HepG2 (cell line): Measurements from ENCODE around the gene FBXL13. TPM values are rescaled to one million over a fixed set of nuclear protein-coding genes. Genes with fewer than 3 reads are reported as not detected.

Experiments used
- ATAC-seq: fragments of 200-7000 bp; cut with Tn5 transposase; 3 replicates; pipeline ENCODE4 v1.9.1; 2020; ENCODE audit warnings: mild to moderate bottlenecking, moderate library complexity
- BruUV-seq: library from RNA; stranded (reverse); fragments of 400-500 nt; replicated peaks from 2 replicates; lab custom pipeline; 2021; lab: Mats Ljungman, UMichigan
- CTCF ChIA-PET: fragments of 300-600 bp; formaldehyde crosslinking; extraction: SDS; loops from one replicate; lab custom pipeline; 2021; ENCODE audit warnings: low total read pairs, inconsistent platforms, low intra/inter-chr PET ratio; lab: Yijun Ruan, JAX
- POLR2A ChIA-PET: fragments of 350-600 bp; sonication (Branson Sonifier 250); formaldehyde crosslinking; loops from one replicate; lab custom pipeline; 2020; ENCODE audit warnings: antibody characterized with exemption, inconsistent platforms; lab: Yijun Ruan, JAX
- DNase-seq: peaks from one replicate; pipeline ENCODE4 v3.0.0-alpha.2; 2015; ENCODE audit warnings: low spot score
- FAIRE-seq: peaks from 3 replicates; lab custom pipeline; 2011; peaks lifted over from hg19 to GRCh38; lab: Jason Lieb, UNC
- H2AFZ ChIP-seq: one replicate; pipeline ENCODE4 v1.6.1; 2011; ENCODE audit warnings: low read length, inconsistent platforms
- H3K27ac ChIP-seq: fragments of 300-600 bp; 3 replicates; pipeline ENCODE4 v1.8.0; 2011; ENCODE audit warnings: mixed run types, mild to moderate bottlenecking, mixed read lengths, low read length, inconsistent platforms; ENCODE audit not compliant: insufficient read depth; ENCODE audit errors: extremely low read length
- H3K27me3 ChIP-seq, 2 experiments: fragments of 200-600 bp in 1 of 2; 2 replicates in 1 of 2; 3 replicates in 1 of 2; pipeline versions ENCODE4 v1.6.0 to v1.8.0; 2011; ENCODE audit warnings: low read length in 2 of 2, mild to moderate bottlenecking in 2 of 2, moderate library complexity in 2 of 2, inconsistent platforms in 1 of 2; ENCODE audit not compliant: insufficient read depth in 2 of 2, control insufficient read depth in 1 of 2
- H3K36me3 ChIP-seq, 2 experiments: fragments of 200-600 bp in 1 of 2; replicated peaks in 1 of 2; 2 replicates in 1 of 2; 3 replicates in 1 of 2; pipeline versions ENCODE4 v1.5.1 to v1.8.0; 2011; ENCODE audit warnings: low read length in 2 of 2, inconsistent platforms in 1 of 2; ENCODE audit not compliant: insufficient read depth in 2 of 2, control insufficient read depth in 1 of 2
- H3K4me1 ChIP-seq: 2 replicates; pipeline ENCODE4 v1.5.1; 2012; ENCODE audit warnings: low read length, inconsistent platforms; ENCODE audit not compliant: insufficient read depth
- H3K4me2 ChIP-seq: 2 replicates; pipeline ENCODE4 v1.6.0; 2011; ENCODE audit warnings: low read depth, low read length, inconsistent platforms
- H3K4me3 ChIP-seq, 3 experiments: fragments of 200-600 bp in 1 of 3; sonication (generic), shearing (Covaris generic) in 1 of 3; replicated peaks in 1 of 3; 2 replicates each; pipeline ENCODE4 v1.5.1; 2011 to 2016; ENCODE audit warnings: low read length in 3 of 3, inconsistent platforms in 2 of 3, low read depth in 2 of 3, mild to moderate bottlenecking in 2 of 3, control low read depth in 1 of 3, mixed read lengths in 1 of 3; ENCODE audit not compliant: insufficient read depth in 1 of 3
- H3K79me2 ChIP-seq: one replicate; pipeline ENCODE4 v1.6.1; 2011; ENCODE audit warnings: low read length, inconsistent platforms; ENCODE audit not compliant: insufficient read depth
- H3K9ac ChIP-seq: 2 replicates; pipeline ENCODE4 v1.6.0; 2011; ENCODE audit warnings: mild to moderate bottlenecking, low read depth, low read length, inconsistent platforms; ENCODE audit not compliant: insufficient read depth
- H3K9me3 ChIP-seq: 2 replicates; pipeline ENCODE4 v1.5.1; 2012; ENCODE audit warnings: mild to moderate bottlenecking, low read length
- H4K20me1 ChIP-seq: 2 replicates; pipeline ENCODE4 v1.6.0; 2011; ENCODE audit warnings: inconsistent platforms, mild to moderate bottlenecking, low read length, moderate library complexity; ENCODE audit not compliant: insufficient read depth
- CCDC6 ChIP-seq: sonication (generic); formaldehyde crosslinking; IDR thresholded peaks from 2 replicates; pipeline ENCODE4 v1.8.1; 2022; ENCODE audit warnings: mild to moderate bottlenecking, missing genetic modification reagents, moderate library complexity
- CHD2 ChIP-seq: IDR thresholded peaks from 2 replicates; pipeline ENCODE4 v1.6.1; 2011; ENCODE audit warnings: low read depth, low read length, improper control_type of control experiment
- GATAD2A ChIP-seq: IDR thresholded peaks from 2 replicates; pipeline ENCODE4 v1.6.1; 2016
- HMGA1 ChIP-seq: sonication (generic); formaldehyde crosslinking; conservative IDR thresholded peaks from 2 replicates; pipeline ENCODE4 v1.4.0; 2020; ENCODE audit warnings: missing genetic modification reagents
- MAZ ChIP-seq, 2 experiments: sonication (generic) in 1 of 2; formaldehyde crosslinking in 1 of 2; IDR thresholded peaks; 2 replicates each; pipeline versions ENCODE4 v1.5.0 to v1.6.1; 2012 to 2020; ENCODE audit warnings: low read depth in 2 of 2, mild to moderate bottlenecking in 2 of 2, borderline replicate concordance in 1 of 2, improper control_type of control experiment in 1 of 2, low read length in 1 of 2, missing genetic modification reagents in 1 of 2, moderate library complexity in 1 of 2
- MEF2D ChIP-seq: sonication (generic); formaldehyde crosslinking; IDR thresholded peaks from 2 replicates; pipeline ENCODE4 v1.5.1; 2020; ENCODE audit warnings: mild to moderate bottlenecking, missing genetic modification reagents
- RFX3 ChIP-seq: IDR thresholded peaks from 2 replicates; pipeline ENCODE4 v1.6.1; 2016; ENCODE audit warnings: missing biosample characterization, missing genetic modification reagents
- RFXANK ChIP-seq: IDR thresholded peaks from 2 replicates; pipeline ENCODE4 v1.6.1; 2016
- SOX6 ChIP-seq, 2 experiments: fragments of 450-650 bp in 1 of 2; sonication (generic) in 1 of 2; formaldehyde crosslinking in 1 of 2; IDR thresholded peaks; 2 replicates each; pipeline versions ENCODE4 v1.4.0 to v1.6.1; 2017 to 2020; ENCODE audit warnings: antibody characterized with exemption in 1 of 2, mild to moderate bottlenecking in 1 of 2, missing genetic modification reagents in 1 of 2
- TSC22D2 ChIP-seq: sonication (generic); formaldehyde crosslinking; IDR thresholded peaks from 2 replicates; pipeline ENCODE4 v1.5.1; 2020; ENCODE audit warnings: missing genetic modification reagents, mild to moderate bottlenecking, borderline replicate concordance
- ZFP82 ChIP-seq: sonication (generic); formaldehyde crosslinking; IDR thresholded peaks from 2 replicates; pipeline ENCODE4 v1.5.1; 2020; ENCODE audit warnings: mild to moderate bottlenecking, missing genetic modification reagents, borderline replicate concordance
- ZNF160 ChIP-seq: sonication (generic); formaldehyde crosslinking; IDR thresholded peaks from 2 replicates; pipeline ENCODE4 v1.8.0; 2022; ENCODE audit warnings: mild to moderate bottlenecking, inconsistent platforms, missing genetic modification reagents
- WGBS: methylation state at CpG from one replicate; pipeline ENCODE4 v1.1.6; 2017; ENCODE audit warnings: low lambda C conversion rate; 5-methylcytosine and 5-hydroxymethylcytosine counted together
- in situ Hi-C: cut with HindIII; loops from 2 replicates; pipeline ENCODE4 v1.10.0; 2017; ENCODE audit warnings: low pct_unique_long_range_greater_than_20kb; ENCODE audit not compliant: extremely low pct_ligation_motif_present
- intact Hi-C: fragments of 100-400 bp; cut with micrococcal nuclease; formaldehyde crosslinking; loops from one replicate; pipeline ENCODE4 v1.10.0; 2022; ENCODE audit not compliant: unreplicated experiment
- polyA plus RNA-seq, 8 experiments: library from polyadenylated mRNA; depleted of rRNA in 3 of 8; stranded (reverse) in 7 of 8; unstranded in 1 of 8; fragments of >200 nt; fragmentation: Illumina TruSeq in 4 of 8; extraction: Trizol in 4 of 8; gene quantifications; 2 replicates each; pipeline versions ENCODE4 v1.2.1 to v1.2.3, GENCODE V29; 2011 to 2016; ENCODE audit warnings: low read depth in 4 of 8, missing spikeins in 1 of 8, mixed read lengths in 1 of 8; ENCODE audit not compliant: insufficient read depth in 1 of 8
- total RNA-seq, 5 experiments: library from RNA; depleted of rRNA; stranded (reverse); fragments of >200 nt; fragmentation: Illumina TruSeq; extraction: Trizol; gene quantifications; 2 replicates each; pipeline ENCODE4 v1.2.3, GENCODE V29; 2016; ENCODE audit warnings: low read depth in 1 of 5
- TF ChIP-seq, protein P1 (sequence below): sonication (generic); formaldehyde crosslinking; IDR thresholded peaks from 2 replicates; pipeline ENCODE4 v1.4.0; 2020; ENCODE audit warnings: low read depth, mild to moderate bottlenecking, missing genetic modification reagents
- TF ChIP-seq, protein P2 (sequence below): IDR thresholded peaks from 2 replicates; pipeline ENCODE4 v1.4.0; 2020; ENCODE audit warnings: mild to moderate bottlenecking, missing genetic modification reagents

The FBXL13 gene
- total and polyA plus RNA-seq, 2 of the 13 experiments (the other 11 are each of a cell fraction or from before 2014, with no cell fraction given), result 0.24 to 0.77 TPM

DNA sequence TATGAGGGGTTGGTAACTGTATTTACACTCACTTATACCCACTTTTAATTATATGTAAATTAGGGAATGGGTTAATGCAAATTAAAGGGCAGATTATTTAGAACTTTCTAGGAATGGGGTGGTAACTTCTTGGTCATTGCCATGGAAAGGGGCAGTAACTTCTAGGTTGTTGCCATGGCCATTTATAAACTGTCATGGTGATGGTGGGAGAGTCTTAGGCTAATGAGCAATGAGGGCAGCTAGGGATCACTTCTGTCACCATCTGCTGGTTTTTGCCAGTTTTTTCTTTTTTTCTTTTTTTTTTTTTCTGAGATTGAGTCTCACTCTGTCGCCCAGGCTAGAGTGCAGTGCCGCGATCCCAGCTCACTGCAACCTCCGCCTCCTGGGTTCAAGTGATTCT lies 41.2 kb upstream of the FBXL13 start:
- Histone ChIP-seq H3K4me1 (no peaks in the 10 kb centered on the region), H3K4me2 (no peak overlapping the region), H3K27ac (no peak overlapping the region), H3K4me3 (no peak overlapping the region), H3K9ac (no peak overlapping the region), H3K36me3 (peaks cover 3 to 8% of the 10 kb centered on the region in 2 experiments; a peak in 4 of 5 replicates), H3K27me3 (no peaks in the 10 kb centered on the region), H4K20me1 (no peaks in the 10 kb centered on the region), H2AFZ (no peak overlapping the region), H3K79me2 (no peaks in the 10 kb centered on the region), H3K9me3 (no peaks in the 10 kb centered on the region)
- ChIA-PET POLR2A (no interaction called here), CTCF (no interaction called here)
- no TSS peak for BruUV-seq
- no peak for ATAC-seq
- TF ChIP-seq, protein P1, sequence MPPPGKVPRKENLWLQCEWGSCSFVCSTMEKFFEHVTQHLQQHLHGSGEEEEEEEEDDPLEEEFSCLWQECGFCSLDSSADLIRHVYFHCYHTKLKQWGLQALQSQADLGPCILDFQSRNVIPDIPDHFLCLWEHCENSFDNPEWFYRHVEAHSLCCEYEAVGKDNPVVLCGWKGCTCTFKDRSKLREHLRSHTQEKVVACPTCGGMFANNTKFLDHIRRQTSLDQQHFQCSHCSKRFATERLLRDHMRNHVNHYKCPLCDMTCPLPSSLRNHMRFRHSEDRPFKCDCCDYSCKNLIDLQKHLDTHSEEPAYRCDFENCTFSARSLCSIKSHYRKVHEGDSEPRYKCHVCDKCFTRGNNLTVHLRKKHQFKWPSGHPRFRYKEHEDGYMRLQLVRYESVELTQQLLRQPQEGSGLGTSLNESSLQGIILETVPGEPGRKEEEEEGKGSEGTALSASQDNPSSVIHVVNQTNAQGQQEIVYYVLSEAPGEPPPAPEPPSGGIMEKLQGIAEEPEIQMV (CRISPR knock-in tag), result no peak
- no peak for TF ChIP-seq HMGA1 (CRISPR knock-in tag)
- no peak for DNase-seq
- 100% methylated on average over 4 of the region's 4 CpGs for WGBS
- intact Hi-C loops, result no loop called here
- FAIRE-seq, result no peak
- in situ Hi-C loops, result no loop called here

DNA sequence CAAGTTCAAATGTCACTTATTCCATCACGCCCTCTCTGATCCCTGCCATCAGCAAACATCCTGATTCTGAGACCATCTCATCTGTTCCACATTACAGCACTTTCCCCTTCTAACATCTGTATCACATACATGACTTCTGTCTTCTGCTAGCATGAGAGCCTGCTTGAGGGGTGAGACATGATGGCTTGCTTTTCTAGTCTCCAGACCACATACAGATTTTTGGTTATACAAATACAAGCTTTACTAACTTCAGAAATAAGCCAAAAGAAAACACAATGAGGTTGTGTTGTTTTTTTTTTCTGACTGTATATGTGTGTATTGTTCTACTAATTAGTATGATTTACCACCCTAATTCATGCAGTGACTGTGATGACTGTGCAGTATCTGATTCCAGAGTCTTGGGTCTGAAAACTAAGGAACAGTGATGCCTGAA lies 40.0 kb upstream of the FBXL13 start:
- H3K79me2 ChIP-seq, result no peaks in the 10 kb centered on the region
- H3K9me3 ChIP-seq, result no peaks in the 10 kb centered on the region
- FAIRE-seq (no peak), ATAC-seq (no peak), DNase-seq (no peak)
- WGBS, result 94% methylated on average over 1 of the region's 1 CpG
- ChIA-PET POLR2A (no interaction called here), CTCF (no interaction called here)
- no peak overlapping the region for H3K27ac ChIP-seq
- H3K4me3 ChIP-seq, result no peak overlapping the region
- H3K9ac ChIP-seq, result no peak overlapping the region
- in situ Hi-C loops, result no loop called here
- H2AFZ ChIP-seq, result no peak overlapping the region
- no peaks in the 10 kb centered on the region for H3K27me3 ChIP-seq
- peaks cover 1 to 3% of the 10 kb centered on the region in 2 experiments; a peak in 4 of 5 replicates for H3K36me3 ChIP-seq
- BruUV-seq, result no TSS peak
- no peaks in the 10 kb centered on the region for H3K4me1 ChIP-seq
- no peaks in the 10 kb centered on the region for H4K20me1 ChIP-seq
- intact Hi-C loops, result no loop called here
- no peak overlapping the region for H3K4me2 ChIP-seq
- TF ChIP-seq ZFP82 (CRISPR knock-in tag) (no peak), MEF2D (CRISPR knock-in tag) (no peak), MAZ (IDR thresholded peaks at IDR 0.05; ENCODE audit: borderline replicate concordance, low read depth, low read length) (no peak), MAZ (CRISPR knock-in tag; IDR thresholded peaks at IDR 0.05; ENCODE audit: low read depth) (no peak), GATAD2A (no peak), RFX3 (no peak), RFXANK (CRISPR knock-in tag) (no peak), ZNF160 (CRISPR knock-in tag) (no peak), CHD2 (no peak), CCDC6 (CRISPR knock-in tag) (no peak), SOX6 (IDR thresholded peaks at IDR 0.05) (no peak), SOX6 (CRISPR knock-in tag; IDR thresholded peaks at IDR 0.05) (no peak), TSC22D2 (CRISPR knock-in tag) (no peak)
- TF ChIP-seq, protein P2, sequence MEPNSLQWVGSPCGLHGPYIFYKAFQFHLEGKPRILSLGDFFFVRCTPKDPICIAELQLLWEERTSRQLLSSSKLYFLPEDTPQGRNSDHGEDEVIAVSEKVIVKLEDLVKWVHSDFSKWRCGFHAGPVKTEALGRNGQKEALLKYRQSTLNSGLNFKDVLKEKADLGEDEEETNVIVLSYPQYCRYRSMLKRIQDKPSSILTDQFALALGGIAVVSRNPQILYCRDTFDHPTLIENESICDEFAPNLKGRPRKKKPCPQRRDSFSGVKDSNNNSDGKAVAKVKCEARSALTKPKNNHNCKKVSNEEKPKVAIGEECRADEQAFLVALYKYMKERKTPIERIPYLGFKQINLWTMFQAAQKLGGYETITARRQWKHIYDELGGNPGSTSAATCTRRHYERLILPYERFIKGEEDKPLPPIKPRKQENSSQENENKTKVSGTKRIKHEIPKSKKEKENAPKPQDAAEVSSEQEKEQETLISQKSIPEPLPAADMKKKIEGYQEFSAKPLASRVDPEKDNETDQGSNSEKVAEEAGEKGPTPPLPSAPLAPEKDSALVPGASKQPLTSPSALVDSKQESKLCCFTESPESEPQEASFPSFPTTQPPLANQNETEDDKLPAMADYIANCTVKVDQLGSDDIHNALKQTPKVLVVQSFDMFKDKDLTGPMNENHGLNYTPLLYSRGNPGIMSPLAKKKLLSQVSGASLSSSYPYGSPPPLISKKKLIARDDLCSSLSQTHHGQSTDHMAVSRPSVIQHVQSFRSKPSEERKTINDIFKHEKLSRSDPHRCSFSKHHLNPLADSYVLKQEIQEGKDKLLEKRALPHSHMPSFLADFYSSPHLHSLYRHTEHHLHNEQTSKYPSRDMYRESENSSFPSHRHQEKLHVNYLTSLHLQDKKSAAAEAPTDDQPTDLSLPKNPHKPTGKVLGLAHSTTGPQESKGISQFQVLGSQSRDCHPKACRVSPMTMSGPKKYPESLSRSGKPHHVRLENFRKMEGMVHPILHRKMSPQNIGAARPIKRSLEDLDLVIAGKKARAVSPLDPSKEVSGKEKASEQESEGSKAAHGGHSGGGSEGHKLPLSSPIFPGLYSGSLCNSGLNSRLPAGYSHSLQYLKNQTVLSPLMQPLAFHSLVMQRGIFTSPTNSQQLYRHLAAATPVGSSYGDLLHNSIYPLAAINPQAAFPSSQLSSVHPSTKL (CRISPR knock-in tag), result no peak
